MG63 (cell line): Measurements from ENCODE around the gene MEGF11. TPM values are rescaled to one million over a fixed set of nuclear protein-coding genes. Genes with fewer than 3 reads are reported as not detected.
"Not testable (repeated sequence)": the region's sequence is repeated elsewhere in the genome, so short reads cannot be mapped to it uniquely, and the experiment has no call there.

Experiments used
- DNase-seq: peaks from one replicate; pipeline ENCODE4 v3.0.0-alpha.2; 2020
- H3K27me3 ChIP-seq: fragments of 250-450 bp; sonication (Bioruptor Pico); 2 replicates; pipeline ENCODE4 v1.5.1; 2020; ENCODE audit warnings: mild to moderate bottlenecking, moderate library complexity
- H3K36me3 ChIP-seq: fragments of 250-450 bp; sonication (Bioruptor Pico); 2 replicates; pipeline ENCODE4 v1.5.1; 2020; ENCODE audit warnings: mild to moderate bottlenecking, moderate library complexity
- H3K4me3 ChIP-seq: fragments of 250-450 bp; sonication (Bioruptor Pico); 2 replicates; pipeline ENCODE4 v1.5.1; 2020; ENCODE audit warnings: mild to moderate bottlenecking, moderate library complexity
- H3K9me3 ChIP-seq: fragments of 250-450 bp; sonication (Bioruptor Pico); 2 replicates; pipeline ENCODE4 v1.5.1; 2020; ENCODE audit warnings: mild to moderate bottlenecking, moderate library complexity
- total RNA-seq: library from RNA; depleted of rRNA; stranded (reverse); fragments of >200 nt; shearing (Covaris generic); gene quantifications from 2 replicates; pipeline ENCODE4 v1.2.3, GENCODE V29; 2014; ENCODE audit warnings: low replicate concordance

The MEGF11 gene
- total RNA-seq, 1 experiment from 2014 or later, result 0.10 TPM

GRCh38 chr15:66251790-66252684 is 1.5 kb downstream of the MEGF11 start:
- peaks cover 21% of the 10 kb centered on the region for H3K27me3 ChIP-seq
- DNase-seq, result peak; percentile 61
- peak overlapping the region; percentile 42 for H3K4me3 ChIP-seq
- H3K9me3 ChIP-seq, result no peaks in the 10 kb centered on the region
- H3K36me3 ChIP-seq, result no peaks in the 10 kb centered on the region

GRCh38 chr15:66251065-66251789 is 2.3 kb downstream of the MEGF11 start:
- Histone ChIP-seq H3K36me3 (no peaks in the 10 kb centered on the region), H3K27me3 (peaks cover 17% of the 10 kb centered on the region)
- DNase-seq, result no peak

GRCh38 chr15:66249605-66250174 is 3.9 kb downstream of the MEGF11 start:
- DNase-seq, result no peak
- peaks cover 8% of the 10 kb centered on the region for H3K27me3 ChIP-seq
- H3K36me3 ChIP-seq, result no peaks in the 10 kb centered on the region
- H3K4me3 ChIP-seq, result no peak overlapping the region
- H3K9me3 ChIP-seq, result no peaks in the 10 kb centered on the region

More at GRCh38 chr15:66251065-66251789, 2.3 kb downstream of the MEGF11 start:
- Histone ChIP-seq H3K4me3 (no peak overlapping the region), H3K9me3 (no peaks in the 10 kb centered on the region)

DNA sequence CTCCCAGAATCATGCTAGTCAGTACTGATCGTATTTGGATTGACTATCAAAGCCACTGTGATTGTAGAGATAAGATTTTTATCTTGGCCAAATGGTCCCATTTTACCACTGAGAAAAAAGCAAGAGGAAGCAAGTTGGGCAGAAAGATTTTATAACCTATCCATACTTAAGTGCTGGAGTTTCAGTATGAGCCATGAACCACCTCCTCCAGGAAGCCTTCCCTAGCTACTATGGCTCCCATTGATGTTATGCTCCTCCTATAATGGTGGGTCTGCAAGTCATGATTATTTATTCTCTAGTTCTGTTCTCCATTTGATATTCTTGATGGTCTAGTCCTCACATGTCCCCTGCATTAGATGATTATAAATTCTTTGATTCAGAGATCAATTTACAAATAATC is 6.6 kb downstream of the MEGF11 start:
- H3K9me3 ChIP-seq, result no peaks in the 10 kb centered on the region
- H3K27me3 ChIP-seq, result no peaks in the 10 kb centered on the region
- no peak for DNase-seq
- H3K36me3 ChIP-seq, result no peaks in the 10 kb centered on the region
- H3K4me3 ChIP-seq, result no peak overlapping the region

DNA sequence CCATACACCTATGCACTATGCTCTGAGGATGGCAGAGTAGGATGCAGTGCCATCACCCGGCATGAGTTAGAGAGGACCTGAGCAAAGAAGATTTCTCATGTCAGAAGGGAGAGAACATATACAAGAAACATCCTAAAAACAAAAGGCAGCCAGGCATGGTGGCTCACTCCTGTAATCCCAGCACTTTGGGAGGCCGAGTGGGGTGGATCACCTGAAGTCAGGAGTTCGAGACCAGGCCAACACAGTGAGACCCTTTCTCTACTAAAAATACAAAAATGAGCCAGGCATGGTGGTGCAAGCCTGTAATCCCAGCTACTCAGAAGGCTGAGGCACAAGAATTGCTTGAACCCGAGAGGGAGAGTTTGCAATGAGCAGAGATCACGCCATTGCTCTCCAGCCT is 7.7 kb downstream of the MEGF11 start:
- H3K27me3 ChIP-seq, H3K9me3 ChIP-seq, DNase-seq, H3K4me3 ChIP-seq, H3K36me3 ChIP-seq: not testable (repeated sequence)

DNA sequence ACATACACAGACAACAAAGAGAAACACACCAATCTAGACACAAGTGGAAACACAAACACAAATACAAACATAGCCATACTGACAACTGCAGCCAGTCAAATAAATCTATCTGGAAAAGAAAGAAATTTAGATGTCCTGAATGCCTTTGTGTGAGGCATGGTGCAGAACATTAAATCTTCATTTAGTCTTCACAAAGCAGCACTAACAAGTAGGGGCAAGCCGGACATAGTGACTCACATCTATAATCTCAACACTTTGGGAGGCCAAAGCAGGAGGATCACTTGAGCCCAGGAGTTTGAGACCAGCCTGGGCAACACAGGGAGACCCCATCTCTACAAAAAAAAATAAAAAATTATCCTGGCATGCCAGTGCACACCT is 11.7 kb downstream of the MEGF11 start:
- Histone ChIP-seq H3K9me3 (no peaks in the 10 kb centered on the region), H3K4me3 (no peak overlapping the region), H3K27me3 (no peaks in the 10 kb centered on the region), H3K36me3 (no peaks in the 10 kb centered on the region)
- DNase-seq, result no peak

DNA sequence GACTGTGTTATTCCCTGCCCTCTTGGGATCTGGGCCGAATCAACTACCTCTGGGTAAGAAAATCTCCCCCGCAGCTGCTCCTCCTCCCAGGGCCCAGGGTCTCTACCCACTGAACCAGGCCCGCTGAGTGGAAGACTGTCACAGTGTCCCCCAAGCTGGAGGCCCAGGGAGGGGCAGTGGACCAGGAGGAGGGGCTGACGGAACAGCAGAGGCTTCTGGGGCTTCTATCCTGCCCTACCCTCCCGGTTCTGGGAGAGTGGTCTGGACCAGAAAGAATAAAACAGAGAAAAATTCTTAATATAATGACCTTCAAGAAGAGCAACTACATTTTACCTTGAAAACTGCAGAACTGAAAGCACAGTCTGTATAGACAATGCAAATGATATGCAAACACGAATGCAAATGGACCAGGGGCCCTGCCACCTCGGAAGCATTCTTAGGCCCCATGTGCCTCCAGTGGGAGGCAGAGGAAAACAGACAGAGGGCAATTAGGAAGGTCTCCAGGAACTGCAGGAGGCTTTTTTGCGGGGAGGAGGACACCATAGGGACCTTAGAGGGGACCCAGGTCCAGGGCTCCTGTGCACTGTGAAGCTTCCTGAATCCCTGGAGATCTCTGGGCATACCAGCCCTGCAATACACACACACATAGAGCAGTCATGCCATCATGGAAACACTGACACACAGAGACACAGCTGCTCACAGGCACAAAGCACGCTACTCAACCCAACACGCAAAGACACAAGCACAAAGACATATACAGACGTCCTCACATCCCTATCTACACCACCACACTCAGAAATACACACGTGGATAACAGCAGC is 12.3 kb downstream of the MEGF11 start:
- H3K4me3 ChIP-seq, result no peak overlapping the region

DNA sequence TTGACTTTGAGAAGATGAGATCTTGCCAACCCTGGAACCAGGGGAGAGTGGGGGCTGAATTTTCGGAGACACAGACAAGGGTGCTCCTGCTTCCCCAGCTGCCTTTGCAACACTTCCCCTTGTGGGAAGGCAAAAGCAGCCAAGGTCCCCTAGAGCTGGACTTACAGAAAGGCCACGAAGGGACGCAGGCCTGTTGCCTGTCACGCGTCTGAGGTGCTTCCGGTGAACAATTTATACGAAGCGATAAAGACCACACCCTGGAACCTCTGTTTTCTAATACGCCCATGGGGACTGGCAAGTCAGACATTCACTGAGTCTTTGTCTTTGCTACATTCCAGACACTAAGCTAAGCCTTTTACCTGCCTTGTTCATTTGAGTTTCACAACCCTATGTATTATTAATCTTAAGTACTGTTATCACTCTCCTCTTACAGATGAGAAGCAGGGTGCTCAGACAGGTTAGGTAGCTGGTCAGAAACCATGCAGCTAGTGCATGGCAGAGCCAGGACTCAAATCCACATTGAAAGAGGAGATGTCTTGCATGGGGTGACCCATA is 13.2 kb downstream of the MEGF11 start:
- Histone ChIP-seq H3K4me3 (no peak overlapping the region), H3K27me3 (no peaks in the 10 kb centered on the region), H3K9me3 (no peaks in the 10 kb centered on the region), H3K36me3 (no peaks in the 10 kb centered on the region)
- no peak for DNase-seq

More for the DNA sequence above, 12.3 kb downstream of the MEGF11 start:
- DNase-seq, result no peak
- Histone ChIP-seq H3K36me3 (no peaks in the 10 kb centered on the region), H3K9me3 (no peaks in the 10 kb centered on the region), H3K27me3 (no peaks in the 10 kb centered on the region)

DNA sequence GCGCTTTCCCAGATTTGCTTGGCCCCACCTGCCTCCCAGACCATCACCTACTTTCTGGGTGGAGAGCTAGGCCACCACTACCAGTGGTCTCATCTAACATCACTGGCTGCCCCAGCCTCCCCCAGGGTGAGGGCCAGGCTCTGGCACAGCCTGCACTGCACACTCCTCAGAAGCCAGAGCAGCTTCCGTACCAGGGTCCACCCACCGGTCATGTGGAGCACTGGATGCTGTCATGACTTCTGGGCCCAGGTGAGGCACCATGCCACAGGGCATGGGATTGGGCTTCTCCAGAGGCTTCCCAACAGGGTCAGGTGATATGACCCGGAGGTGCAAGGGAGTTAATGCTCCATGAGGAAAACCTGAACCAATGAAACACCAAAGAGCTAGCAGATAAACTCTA is 14.0 kb downstream of the MEGF11 start:
- Histone ChIP-seq H3K4me3 (no peak overlapping the region), H3K36me3 (no peaks in the 10 kb centered on the region), H3K27me3 (no peaks in the 10 kb centered on the region), H3K9me3 (no peaks in the 10 kb centered on the region)
- DNase-seq, result no peak

DNA sequence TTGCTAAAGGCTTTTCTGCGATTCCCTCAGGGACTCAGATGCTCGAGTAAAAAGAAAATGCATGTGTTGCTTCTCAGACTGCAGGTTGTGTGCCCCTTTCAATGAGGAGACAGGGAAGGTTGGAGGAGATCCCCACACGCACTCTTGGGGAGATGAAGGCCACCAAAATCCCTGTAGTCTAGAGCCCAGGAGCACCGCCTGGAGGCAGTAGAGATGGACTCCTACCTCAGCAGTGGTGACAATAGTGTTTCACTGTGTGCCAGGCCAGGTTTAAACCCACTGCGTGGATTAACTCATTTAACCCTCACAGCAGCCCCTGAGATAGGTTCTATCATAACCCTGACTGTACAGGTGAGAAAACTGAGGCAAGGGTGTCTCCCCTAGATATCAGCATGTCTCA is 15.2 kb downstream of the MEGF11 start:
- DNase-seq, result no peak
- H3K36me3 ChIP-seq, result no peaks in the 10 kb centered on the region
- no peaks in the 10 kb centered on the region for H3K9me3 ChIP-seq
- H3K4me3 ChIP-seq, result no peak overlapping the region
- H3K27me3 ChIP-seq, result no peaks in the 10 kb centered on the region

DNA sequence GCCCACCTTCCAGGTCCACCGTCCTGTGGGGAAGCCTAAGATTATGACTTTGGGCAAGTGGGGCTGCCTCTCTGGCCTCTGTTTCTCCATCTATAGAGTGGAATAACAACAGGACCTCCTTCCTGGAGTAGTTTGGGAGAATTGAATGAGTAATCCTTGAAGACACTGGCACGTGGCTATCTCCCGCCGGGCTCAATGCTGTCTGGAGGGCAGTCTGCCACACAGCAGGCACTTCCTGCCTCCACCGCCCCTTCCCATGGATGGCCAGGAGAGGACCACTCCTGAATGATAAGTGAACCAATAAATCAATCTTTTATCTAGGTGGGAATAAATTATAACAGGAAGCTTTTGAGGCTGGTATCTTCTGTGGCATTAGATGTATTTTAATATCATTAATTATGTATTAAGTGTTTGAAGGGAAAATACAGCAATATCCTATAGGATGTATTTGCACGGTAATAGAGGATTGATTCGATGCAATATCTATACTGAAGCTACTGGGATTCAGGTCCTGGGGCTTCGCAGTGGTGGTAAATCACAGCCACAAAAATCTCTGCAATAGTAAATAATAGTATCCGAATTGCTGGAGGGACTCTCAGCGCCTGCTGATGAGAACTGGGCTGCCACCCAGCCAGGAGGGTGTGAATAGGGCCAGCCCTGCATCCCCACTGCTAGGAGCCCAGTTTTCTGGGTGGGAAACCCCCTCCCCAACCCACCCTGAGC is 15.9 kb downstream of the MEGF11 start:
- peak; percentile 63 for DNase-seq
- Histone ChIP-seq H3K36me3 (no peaks in the 10 kb centered on the region), H3K27me3 (no peaks in the 10 kb centered on the region), H3K4me3 (no peak overlapping the region), H3K9me3 (no peaks in the 10 kb centered on the region)

DNA sequence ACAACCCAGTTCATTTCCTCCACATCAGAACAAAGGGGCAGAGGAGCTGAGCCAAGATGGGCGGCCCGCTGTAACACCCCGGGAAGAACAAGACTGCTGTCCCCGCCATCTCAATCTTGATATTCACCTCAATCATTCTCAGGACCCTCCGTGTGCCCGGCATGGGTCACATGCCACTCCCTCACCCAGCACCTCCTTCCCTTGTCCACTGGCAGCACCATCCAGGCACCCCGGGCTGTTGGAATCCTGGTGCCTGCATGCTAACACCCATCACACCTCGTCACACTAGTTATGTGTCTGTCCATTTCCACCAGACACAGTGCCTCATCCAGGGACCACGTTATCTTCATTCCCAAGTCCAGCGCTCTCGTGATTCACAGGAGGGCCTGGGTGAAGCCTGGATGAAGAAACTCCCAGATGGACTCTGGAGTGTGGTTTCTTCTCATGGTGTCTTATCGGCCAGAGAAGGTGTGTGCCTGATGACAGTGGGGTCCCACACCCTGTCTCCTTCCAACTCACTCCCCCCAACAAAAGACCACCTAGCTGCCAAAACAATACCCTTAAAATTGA is 16.7 kb downstream of the MEGF11 start:
- H3K9me3 ChIP-seq, result no peaks in the 10 kb centered on the region
- DNase-seq, result no peak
- no peak overlapping the region for H3K4me3 ChIP-seq
- H3K36me3 ChIP-seq, result no peaks in the 10 kb centered on the region
- H3K27me3 ChIP-seq, result no peaks in the 10 kb centered on the region

GRCh38 chr15:66235866-66236265 is 17.7 kb downstream of the MEGF11 start:
- Histone ChIP-seq H3K27me3 (no peaks in the 10 kb centered on the region), H3K4me3 (no peak overlapping the region), H3K9me3 (no peaks in the 10 kb centered on the region), H3K36me3 (no peaks in the 10 kb centered on the region)
- no peak for DNase-seq

- Histone ChIP-seq H3K4me3 (no peak overlapping the region), H3K27me3 (no peaks in the 10 kb centered on the region), H3K36me3 (no peaks in the 10 kb centered on the region), H3K9me3 (no peaks in the 10 kb centered on the region)
- DNase-seq, result no peak
Observed at GRCh38 chr15:66234798-66235197, 18.8 kb downstream of the MEGF11 start.

- peak; percentile 51 for DNase-seq
- Histone ChIP-seq H3K27me3 (no peaks in the 10 kb centered on the region), H3K36me3 (no peaks in the 10 kb centered on the region), H3K9me3 (no peaks in the 10 kb centered on the region), H3K4me3 (no peak overlapping the region)
Observed at GRCh38 chr15:66233487-66234415, 19.8 kb downstream of the MEGF11 start.
